HG03025 (cell line): Measurements from ENCODE around the gene ZNF423.

ENCODE experiments used
- ATAC-seq: cut with Tn5 transposase; IDR thresholded peaks from one replicate; pipeline ENCODE4 v1.9.1; 2021; ENCODE audit warnings: mild to moderate bottlenecking, moderate library complexity; ENCODE audit not compliant: unreplicated experiment, low FRiP score

Gene ZNF423

DNA sequence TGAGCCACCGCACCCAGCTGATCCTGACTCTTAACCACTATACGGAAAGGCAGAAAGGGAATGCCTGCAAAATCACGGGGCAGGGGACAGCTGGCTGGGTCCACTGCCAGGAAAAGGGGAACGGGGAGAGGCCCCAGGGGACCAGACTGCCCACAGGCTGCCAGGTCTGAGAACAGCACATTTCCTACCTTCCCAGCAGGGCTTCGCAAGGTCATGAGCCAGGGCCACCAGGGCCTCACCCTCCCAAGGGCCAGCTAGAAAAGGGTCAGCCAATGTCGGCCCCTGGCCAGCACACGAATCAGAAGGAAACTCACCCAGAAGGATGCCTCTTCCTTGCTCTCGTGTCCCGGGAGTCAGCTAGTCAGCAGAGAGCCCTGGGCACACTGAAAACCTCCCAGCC, 118.4 kb downstream of the ZNF423 start:
- no peak for ATAC-seq

DNA sequence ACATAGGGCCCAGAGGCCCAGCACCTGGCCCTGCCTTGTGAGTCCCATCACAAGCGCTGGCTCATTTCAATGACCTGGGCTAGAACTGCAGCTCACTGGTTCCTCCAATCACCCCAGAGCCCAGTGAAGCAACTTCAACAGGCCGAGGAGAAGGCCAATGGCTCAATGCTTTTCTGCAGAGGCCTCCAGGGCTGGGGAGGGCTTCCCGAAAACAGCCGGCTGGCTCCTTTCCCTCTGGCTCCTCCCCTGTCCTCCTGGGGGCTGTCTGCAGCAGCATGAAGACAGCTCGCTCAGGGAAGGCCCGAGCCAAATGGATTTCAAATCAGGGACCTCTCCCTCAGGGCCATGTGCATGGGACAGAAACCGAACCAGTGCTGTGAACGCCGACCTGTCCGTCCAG, 121.6 kb downstream of the ZNF423 start:
- no peak for ATAC-seq

DNA sequence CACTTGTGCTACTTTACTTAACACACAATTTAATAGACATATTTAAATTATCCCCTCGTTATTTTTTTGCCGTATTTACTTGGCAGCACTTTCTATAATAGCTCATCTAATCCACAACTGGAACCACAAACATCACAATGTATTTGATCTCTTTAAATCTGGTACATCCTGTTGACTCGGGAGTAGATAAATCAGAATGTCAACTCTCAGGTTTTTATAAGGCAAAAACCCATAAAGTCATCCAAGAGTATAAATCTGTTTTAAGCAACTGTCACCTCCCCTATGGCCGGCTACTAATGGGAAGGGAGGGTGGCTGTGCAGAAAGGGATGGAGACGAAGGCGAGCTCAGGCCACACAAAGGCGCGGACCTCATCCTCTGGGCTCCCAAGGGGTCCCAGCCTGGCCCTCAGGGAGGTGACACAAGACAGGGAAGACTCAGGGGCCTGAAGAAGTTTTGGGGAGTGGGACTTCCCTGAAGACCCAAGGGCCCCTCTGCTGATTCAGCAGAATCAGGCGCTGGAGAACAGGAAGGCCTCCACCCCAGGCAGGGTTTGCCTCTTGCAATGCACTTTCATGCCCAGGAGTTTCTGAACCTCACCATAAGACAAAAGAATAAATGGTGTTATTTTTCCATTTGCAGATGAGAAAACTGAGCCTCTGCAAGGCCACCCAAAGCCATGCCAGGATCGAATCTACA, 122.5 kb downstream of the ZNF423 start:
- no peak for ATAC-seq

DNA sequence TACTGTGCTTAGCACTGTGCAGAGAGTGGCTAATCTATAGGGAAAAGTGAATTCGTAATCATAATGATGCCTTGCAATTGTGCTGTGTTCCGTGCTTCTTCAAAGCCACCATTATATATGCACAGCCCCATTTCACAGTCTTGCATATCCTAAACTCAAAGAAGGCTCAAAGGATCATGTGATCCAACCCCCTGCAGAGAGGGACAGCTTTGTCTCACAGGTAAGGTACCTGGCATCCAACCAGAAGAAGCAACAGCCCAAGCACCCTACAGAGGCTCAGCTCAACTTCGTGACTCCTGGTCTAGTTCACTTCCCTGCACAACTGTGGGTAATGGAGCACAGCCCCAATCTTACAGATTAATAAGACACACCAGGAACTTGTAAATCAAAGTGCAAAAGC, 124.0 kb downstream of the ZNF423 start:
- no peak for ATAC-seq

DNA sequence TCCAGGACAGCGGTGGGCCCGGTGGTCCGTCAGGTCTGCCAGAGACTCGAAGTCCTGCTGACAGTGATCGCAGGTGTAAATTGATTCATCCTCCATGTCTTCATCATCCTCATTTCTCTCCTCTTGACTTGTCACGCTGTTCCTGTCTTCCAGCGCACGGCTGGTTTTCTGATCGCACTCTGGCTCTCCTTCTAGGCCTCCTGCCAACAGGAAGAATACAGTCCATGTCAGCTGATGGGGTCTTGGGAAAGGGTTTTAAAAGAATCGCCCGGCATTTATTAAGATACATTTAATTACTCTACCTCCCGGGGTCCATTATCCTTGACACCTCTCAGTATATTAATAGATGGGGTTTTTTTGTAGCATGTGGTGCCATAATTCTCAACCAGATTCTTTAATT, 125.1 kb downstream of the ZNF423 start:
- ATAC-seq = no peak

DNA sequence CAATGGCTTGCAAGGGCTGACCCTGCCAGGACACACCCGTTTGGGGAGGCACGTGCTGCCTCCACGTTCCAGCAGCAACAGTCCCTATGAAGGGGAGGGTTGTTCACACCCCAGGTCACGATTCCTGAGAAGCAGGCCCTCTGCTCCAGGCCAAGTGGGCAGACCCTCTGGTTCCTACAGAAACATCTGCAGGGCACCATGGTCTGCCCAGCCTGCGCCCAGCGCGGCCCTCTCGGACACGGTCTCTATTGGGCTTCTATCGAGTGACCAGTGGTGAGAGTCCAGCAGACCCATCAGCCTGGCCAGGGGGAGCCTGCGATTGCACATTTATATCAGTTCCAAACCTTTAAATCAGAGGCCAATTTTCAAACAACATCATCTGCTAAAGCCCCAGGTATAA, 128.3 kb downstream of the ZNF423 start:
- ATAC-seq = no peak

DNA sequence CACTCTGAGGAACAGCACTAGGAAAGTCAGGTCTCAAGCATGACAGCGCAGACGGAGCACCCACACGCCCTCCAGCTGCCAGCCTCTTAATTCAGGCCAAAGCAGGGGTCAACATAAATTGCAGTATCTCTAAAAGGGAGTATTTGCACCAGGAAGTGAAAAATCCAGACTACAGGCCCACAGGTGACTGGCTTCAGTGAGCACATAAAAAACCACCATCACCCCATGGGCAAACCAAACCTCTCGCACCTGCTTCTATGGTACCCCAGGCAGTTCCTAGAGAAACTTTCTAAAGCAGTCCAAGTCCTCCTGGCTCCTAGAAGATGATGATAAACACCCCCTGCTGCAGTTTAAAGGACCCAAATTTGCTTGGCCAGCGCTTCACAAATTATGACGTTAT, 129.8 kb downstream of the ZNF423 start:
- ATAC-seq = no peak

DNA sequence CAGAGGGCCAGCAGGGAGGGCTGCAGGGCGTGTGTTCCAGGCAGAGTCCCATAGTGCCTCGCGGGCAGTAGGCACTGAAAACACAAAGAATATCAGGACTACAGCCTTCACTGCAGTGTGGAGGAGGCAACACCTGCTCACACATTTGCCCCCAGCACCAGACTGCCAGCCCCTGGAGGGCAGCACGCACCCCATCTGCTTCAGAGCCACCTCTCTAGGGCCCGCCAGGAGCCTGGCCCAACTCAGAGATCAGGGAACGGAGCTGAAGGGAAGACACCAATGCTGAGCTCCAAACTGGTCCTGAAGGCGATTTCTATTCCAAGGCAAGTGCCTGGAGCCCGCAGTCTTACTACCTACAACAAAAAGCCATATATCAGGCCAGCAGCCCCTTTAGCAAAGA, 130.3 kb downstream of the ZNF423 start:
- no peak for ATAC-seq

DNA sequence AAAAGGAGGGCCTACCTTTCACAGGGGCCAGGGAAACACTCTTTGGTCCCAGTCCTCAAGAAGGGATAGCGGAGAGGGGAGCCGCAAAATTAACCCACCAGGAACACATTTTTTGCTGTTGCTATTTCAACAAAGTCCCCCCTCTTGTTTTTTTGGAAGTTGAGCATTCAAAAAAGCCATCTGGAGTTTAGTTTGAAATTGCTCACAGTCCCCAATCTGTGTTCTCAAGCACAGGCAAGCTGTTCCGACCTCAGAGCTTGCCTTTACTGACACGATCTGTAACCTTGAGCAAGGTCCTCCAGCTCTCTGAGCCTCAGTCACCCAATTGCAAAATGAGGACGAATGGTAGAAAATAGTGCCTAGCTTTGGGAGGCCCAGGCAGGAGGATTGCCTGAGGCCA, 131.1 kb downstream of the ZNF423 start:
- ATAC-seq = no peak

DNA sequence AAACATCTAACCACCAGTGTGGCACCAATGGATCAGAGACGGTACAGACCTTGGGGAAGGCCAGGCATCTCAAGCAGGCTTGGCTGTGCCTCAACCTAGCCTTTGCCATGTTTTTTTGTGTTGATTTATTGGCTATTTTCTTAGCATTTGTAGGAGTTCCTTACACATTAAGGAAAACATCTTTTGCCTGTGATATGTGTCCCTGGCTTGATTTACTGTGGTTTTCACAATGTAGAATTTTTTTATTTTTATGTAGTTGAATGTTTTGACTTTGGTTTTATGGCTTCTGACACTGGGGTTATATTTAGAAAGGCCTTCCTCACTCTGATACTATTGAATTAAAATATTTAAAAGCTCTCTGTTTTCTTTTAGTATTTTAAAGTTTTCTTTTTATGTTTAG, 132.6 kb downstream of the ZNF423 start:
- ATAC-seq = no peak

DNA sequence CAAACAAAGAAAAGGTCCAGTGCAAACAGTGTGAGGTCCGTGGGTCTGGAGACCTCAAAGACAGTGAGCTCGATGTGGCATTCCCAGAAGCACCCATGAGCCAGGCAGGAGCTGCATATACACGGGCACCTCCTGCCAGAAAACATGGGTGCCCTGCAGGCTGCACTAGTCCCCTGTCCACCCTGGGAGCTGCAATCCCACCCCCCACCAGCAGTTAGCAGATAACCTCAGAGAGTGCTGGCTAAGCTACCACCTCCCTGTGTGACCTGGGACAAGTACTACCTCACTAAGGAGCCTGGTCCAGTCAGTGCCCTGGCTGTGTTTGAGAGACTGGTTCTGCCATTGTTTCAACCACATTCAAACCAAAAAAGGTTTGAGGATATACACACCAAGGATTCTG, 135.7 kb downstream of the ZNF423 start:
- no peak for ATAC-seq

DNA sequence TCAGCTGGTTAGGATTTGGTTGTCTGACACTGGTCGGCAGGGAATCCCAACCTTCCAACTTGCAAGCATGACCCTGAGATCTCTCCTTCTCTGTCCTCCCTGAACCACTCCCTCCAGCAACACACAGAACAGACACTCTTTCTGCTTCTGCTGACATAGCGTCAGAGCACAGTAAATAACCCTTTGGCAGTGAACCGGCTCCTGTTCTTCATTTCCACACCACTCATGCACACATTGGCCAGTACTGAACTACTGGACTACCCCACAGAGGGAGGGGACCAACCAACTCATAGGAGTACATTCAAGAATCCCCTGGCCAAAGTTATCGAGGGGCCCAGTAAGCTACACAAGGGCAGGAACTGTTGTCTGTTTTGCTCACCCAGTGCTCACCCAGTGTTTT, 138.2 kb downstream of the ZNF423 start:
- no peak for ATAC-seq

DNA sequence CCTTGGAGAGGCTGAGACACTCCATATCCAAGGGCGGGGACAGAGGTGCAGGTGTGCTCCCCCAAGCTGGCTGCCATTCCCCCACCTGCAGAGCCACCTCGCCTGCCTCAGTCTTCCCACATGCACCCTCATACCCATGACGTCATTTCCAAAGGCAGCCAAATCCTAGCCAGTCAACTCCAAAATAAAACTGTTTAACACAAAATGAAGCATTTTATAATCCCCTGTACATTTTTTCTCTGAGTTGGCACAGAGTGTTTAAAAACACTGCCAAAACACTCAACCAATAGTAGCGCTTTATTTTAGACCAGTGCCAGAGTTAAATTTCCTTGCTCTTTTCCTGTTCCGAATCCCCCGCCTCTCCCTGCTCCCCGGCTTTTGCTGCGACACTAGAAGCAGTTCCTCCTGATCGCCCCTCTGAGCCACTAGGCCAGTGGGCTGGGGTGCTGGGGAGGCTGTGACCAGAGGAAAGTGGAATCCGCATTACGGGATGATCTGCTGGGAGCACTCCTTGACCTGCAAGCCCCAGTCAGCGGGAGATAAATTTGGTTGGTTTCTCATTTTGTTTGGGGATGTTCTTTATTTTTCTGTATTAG, 139.5 kb downstream of the ZNF423 start:
- ATAC-seq = no peak

DNA sequence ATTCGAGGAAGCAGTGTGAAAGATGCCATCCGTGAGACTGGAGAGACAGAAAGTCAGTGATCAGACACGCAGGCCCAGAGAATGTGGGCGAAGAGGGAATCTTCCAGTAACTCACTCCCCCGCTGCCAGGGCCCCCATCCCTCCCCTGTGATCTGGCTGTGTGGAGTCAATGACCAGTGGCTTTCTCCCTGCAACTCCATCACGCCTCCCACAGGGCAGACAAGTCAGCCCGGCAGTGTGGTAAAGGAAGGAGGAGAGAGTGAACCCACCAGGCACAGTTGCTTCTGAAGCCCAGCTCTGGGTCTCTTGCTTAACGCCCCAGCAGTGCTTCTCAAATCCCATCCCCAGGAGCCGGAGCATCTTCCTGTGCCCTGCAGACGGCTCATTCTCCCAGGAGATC, 142.1 kb downstream of the ZNF423 start:
- ATAC-seq = no peak

DNA sequence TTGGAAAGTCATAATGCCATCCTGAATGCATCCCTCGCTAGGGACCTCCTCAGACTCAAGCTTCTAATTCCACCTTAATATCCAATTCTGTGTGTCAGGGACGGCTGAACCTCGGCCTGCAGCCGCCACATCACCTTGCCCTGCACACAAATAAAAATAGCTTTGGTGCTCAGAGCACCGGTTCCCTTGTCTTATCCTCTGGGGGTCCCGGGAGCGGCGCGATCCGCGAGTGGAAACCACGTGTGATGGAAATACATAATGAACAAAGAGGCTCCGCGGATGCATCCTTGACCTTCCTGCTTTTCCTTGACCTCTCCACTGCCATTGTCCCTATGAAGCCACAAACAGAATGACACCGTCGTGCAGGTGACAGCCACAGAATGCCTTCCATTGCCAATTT, 143.4 kb downstream of the ZNF423 start:
- no peak for ATAC-seq

DNA sequence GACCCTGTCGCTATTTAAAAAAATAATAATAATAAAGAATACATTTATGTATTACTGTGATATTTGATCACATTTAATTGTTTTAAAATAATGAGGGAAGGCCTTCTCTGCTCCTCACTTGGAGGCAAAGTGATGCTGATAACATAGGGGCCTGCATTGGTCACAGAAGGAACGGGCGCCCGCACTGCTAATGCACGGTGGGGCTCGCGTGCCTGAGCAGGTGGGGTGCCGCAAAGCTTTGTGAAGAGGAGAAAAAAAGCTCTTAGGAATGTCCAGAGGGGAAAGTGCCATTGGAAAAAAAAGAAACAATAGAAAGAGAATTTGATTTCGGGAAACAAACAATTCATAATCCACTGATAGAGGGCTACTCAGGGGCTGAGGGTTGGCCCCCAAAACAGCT, 143.8 kb downstream of the ZNF423 start:
- no peak for ATAC-seq

DNA sequence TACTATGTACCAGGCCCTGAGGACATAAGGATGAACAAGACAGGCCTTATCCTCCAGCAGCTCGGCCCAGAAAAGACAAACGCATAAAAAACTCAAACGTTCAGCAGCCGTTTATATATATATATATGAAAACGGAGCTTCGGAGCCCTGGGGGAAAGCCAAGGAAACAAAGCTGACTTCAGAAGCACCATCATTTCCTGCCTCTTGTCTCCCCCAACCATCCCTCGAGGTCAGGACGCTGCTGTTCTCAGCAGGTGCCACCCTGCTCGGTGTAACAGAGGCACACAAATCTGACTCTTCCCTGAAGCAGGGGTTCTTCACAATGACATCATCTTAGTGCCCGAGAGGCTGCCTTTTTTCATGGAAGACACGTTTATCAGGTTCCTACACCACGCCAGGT, 146.9 kb downstream of the ZNF423 start:
- ATAC-seq = no peak

DNA sequence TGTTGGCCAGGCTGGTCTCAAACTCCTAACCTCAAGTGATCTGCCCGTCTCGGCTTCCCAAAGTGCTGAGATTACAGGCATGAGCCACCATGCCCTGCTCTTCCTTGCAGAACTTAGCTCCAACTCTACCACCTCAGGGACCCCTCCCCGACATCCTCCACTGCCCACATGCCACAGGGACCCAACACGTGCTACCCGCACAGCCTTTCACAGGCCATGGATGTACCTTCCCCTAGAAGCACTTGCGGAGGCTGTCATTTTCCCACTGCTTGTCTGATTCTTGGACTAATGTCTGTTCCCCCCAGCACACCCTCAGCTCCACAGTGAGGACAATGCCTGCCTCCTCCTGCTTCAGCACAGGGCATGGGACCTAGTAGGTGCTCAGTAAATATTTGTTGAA, 147.4 kb downstream of the ZNF423 start:
- ATAC-seq = no peak

DNA sequence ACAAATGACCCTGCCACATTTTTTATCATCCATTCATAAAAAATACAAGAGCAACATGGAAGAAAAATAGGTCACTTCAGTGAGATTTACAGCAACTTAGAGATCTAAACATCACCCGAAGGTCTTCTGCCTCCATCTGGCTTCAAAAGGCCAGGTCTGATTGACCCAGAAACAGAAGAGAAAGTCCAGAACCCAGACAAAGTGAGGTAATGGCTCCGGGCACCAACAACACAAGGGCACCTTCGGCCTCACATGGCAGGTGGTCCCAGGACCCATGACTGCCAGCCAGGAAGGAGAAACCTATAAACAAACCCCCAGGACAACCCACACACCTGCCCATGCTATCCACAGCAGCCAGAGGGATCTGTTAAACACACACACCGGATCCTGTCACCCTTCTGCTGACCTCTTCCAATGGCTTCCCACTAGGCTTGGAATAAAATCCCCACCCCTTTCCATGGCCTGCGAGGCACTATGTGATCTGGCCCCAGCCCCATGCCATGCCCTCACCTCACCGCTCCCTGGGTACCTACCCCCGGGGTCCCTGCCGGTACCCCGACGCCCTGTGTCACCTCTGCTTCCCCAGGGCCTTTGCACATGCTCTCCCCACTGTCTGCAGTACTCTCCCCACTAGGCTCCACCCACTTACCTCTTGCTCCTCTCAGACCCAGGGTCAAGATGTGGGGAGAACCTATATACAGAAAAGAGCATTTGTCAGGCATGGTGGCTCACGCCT, 149.1 kb downstream of the ZNF423 start:
- ATAC-seq = no peak

DNA sequence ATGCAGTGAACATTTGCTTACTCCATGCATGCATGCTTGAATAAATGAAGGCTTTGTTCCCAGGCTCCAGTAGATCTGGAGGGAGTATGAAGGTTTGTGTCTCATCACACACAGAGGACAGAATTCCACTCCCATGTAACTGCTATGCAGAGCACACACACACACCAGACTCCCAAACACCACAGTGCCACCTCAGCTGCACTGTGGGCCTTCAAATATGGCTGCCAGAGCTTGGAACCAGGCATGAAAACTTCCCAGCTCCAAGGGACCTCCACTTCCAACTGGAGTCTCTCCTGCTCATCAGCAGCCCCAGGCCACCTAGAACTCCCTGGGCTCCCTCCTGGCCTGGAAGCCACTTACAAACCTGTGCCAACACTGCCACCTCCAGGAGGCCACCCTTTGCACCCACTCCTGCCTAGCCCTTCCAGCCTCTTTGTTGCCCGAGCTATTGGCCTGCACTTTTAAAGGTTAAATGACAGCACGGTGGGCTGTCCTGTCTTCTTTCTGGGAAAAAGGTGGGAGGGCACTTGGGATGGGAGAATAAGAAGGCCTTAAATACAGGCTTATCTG, 151.2 kb downstream of the ZNF423 start:
- no peak for ATAC-seq

DNA sequence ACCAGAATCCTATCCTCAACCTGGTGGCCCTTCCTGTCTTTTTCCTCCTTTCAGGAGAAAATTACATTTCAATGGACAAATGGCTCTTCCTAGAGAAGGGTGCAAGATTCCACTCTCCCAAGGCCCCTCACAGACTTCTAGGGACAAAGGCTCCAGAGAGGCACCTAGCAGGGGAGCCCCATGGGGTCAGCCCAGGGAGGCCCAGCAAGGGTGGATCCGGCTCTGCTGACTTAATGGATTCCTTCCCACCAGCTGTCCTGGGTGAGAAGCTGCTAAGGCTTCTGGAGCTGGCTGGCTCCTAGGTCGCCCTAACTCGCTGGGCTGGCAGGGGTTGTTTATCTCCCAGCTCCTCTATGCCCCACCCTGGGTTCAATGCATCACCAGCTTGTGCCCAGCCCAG, 152.4 kb downstream of the ZNF423 start:
- ATAC-seq = no peak
